K562 (cell line): ENCODE data around the gene MATR3. TPM values are rescaled to one million over a fixed set of nuclear protein-coding genes. Genes with fewer than 3 reads are reported as not detected.

Experiments used
- BDP1 ChIP-seq: IDR thresholded peaks from 3 replicates; pipeline ENCODE4 v1.6.1; 2011; ENCODE audit not compliant: insufficient read length, insufficient read depth
- GABPB1 ChIP-seq: sonication (generic); formaldehyde crosslinking; IDR thresholded peaks from 2 replicates; pipeline ENCODE4 v1.8.0; 2022; ENCODE audit warnings: mild to moderate bottlenecking, missing genetic modification reagents
- MCM3 ChIP-seq: fragments of 450-650 bp; IDR thresholded peaks from 2 replicates; pipeline ENCODE4 v1.6.1; 2016
- RBM14 ChIP-seq: fragments of 200-400 bp; formaldehyde crosslinking; IDR thresholded peaks from 2 replicates; pipeline ENCODE4 v1.6.1; 2018; ENCODE audit warnings: low read depth, mild to moderate bottlenecking, low read length, moderate library complexity, borderline replicate concordance; ENCODE audit not compliant: insufficient read depth
- SAP30 ChIP-seq: fragments of 200-600 bp; sonication (generic); IDR thresholded peaks from 2 replicates; pipeline ENCODE4 v1.6.1; 2012; ENCODE audit warnings: borderline replicate concordance, low read depth, mild to moderate bottlenecking, moderate library complexity, low read length, control low read depth, inconsistent platforms; ENCODE audit not compliant: insufficient read depth, poor library complexity, severe bottlenecking
- SRF ChIP-seq, 2 experiments: fragments of 250-450, 450-650 bp in 1 of 2; sonication (Bioruptor Pico) in 1 of 2; sonication (generic) in 1 of 2; formaldehyde crosslinking; IDR thresholded peaks; 2 replicates each; pipeline versions ENCODE4 v1.5.0 to v1.5.1; 2020 to 2022; ENCODE audit warnings: mild to moderate bottlenecking in 1 of 2, missing genetic modification reagents in 1 of 2
- U2AF1 ChIP-seq: fragments of 200-400 bp; formaldehyde crosslinking; optimal IDR thresholded peaks from 2 replicates; pipeline ENCODE3; 2017; ENCODE audit warnings: mild to moderate bottlenecking, low read depth, low read length, moderate library complexity
- ZBTB7A ChIP-seq: IDR thresholded peaks from 2 replicates; pipeline ENCODE4 v1.6.1; 2011; ENCODE audit warnings: low read depth, mild to moderate bottlenecking, low read length, moderate library complexity, borderline replicate concordance; ENCODE audit not compliant: control insufficient read depth
- ZNF124 ChIP-seq: sonication (generic); formaldehyde crosslinking; IDR thresholded peaks from 2 replicates; pipeline ENCODE4 v1.8.1; 2022; ENCODE audit warnings: missing genetic modification reagents
- ZNF311 ChIP-seq: fragments of 250-450 bp; sonication (Bioruptor Pico); IDR thresholded peaks from 2 replicates; pipeline ENCODE4 v1.4.0; 2020; ENCODE audit warnings: mild to moderate bottlenecking, moderate library complexity
- ZNF436 ChIP-seq: fragments of 250-450, 450-650 bp; sonication (Bioruptor Pico); formaldehyde crosslinking; IDR thresholded peaks from 2 replicates; pipeline ENCODE4 v1.7.0; 2020; ENCODE audit warnings: mild to moderate bottlenecking
- polyA plus RNA-seq, 8 experiments: library from polyadenylated mRNA; depleted of rRNA in 4 of 8; stranded (reverse) in 5 of 8; unstranded in 3 of 8; fragments of >200 nt; fragmentation: Nextera tagmentation in 2 of 8; fragmentation: Illumina TruSeq in 1 of 8; extraction: Ambion mirVana in 2 of 8; extraction: Trizol in 1 of 8; gene quantifications; 2 replicates each; pipeline versions ENCODE4 v1.2.1 to v1.2.3, GENCODE V29; 2011 to 2014; ENCODE audit warnings: inconsistent platforms in 1 of 8, missing spikeins in 1 of 8
- total RNA-seq, 7 experiments: library from RNA; depleted of rRNA in 6 of 7; stranded (reverse); fragments of >200 nt in 6 of 7; fragmentation: Illumina TruSeq in 2 of 7; extraction: Trizol in 2 of 7; gene quantifications; 2 replicates each; pipeline versions ENCODE4 v1.2.1 to v1.2.3, GENCODE V29; 2011 to 2021; ENCODE audit warnings: low replicate concordance in 1 of 7
- TF ChIP-seq, protein P1 (sequence below): fragments of 250-450 bp; sonication (Bioruptor Pico); IDR thresholded peaks from 2 replicates; pipeline ENCODE4 v1.4.0; 2020; ENCODE audit warnings: mild to moderate bottlenecking
- TF ChIP-seq, protein P2 (sequence below): fragments of 450-650 bp; formaldehyde crosslinking; IDR thresholded peaks from 2 replicates; pipeline ENCODE4 v1.4.0; 2022; ENCODE audit warnings: missing genetic modification characterization
- TF ChIP-seq, protein P3 (sequence below), 2 experiments: fragments of 200-800 bp in 1 of 2; sonication (Bioruptor generic) in 1 of 2; sonication (generic) in 1 of 2; formaldehyde crosslinking in 1 of 2; IDR thresholded peaks in 1 of 2; conservative IDR thresholded peaks in 1 of 2; 2 replicates each; pipeline versions ENCODE4 v1.5.0 to v1.6.1; 2016 to 2020; ENCODE audit warnings: missing compliant biosample characterization in 1 of 2, missing genetic modification characterization in 1 of 2, missing genetic modification reagents in 1 of 2

Gene MATR3
- total and polyA plus RNA-seq, 9 of the 15 experiments (the other 6 are each of a cell fraction or from before 2014, with no cell fraction given) = 150 to 425 (median 263) TPM

DNA sequence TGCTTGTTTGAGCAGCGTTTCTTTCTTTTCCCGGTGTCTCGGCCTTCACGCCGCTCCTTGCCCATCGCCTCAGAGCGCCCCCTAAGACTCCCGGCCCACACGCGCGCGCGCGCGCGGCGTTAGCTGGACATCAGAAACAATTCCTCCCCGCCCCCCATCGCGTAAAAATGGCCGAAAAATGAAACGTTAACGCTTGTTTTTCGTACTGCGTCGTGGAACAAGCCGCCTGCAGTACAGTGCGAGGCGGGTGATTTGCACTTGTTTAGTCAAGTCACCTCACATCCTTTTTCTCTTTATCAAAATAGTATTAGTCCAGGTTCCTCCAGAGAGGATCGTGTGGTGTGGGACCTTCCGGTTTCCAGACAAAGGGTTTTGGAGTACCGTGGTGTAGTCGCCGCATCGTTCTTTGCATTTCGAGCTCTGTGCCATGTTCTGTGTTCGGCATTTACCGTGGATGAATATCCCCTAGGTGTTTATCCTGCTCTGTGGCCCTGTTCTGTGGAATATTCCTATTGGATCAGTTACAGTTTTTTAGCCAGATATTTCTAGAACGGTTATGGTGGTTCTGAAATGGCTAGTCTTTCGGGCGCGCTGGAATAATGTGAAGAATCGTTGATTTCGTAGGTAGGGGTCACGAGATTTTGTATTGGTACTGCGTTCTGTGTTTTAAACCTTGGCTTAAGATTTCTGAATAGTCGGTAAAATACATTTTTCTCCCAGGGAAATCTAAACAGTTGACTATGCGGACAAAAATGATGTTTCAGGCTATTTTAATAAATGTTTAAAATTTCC lies 1.0 kb downstream of the MATR3 start (continued):
- TF ChIP-seq MCM3 (no peak), BDP1 (no peak), ZNF311 (CRISPR knock-in tag) (no peak), ZBTB7A (no peak), SAP30 (no peak), RBM14 (no peak), ZNF436 (CRISPR knock-in tag) (no peak), GABPB1 (peak; percentile 52; the same call in 1 of the 2 replicates), U2AF1 (peak; percentile 5), SRF (CRISPR knock-in tag; IDR thresholded peaks at IDR 0.05) (no peak), ZNF124 (no peak)
- TF ChIP-seq, protein P1, sequence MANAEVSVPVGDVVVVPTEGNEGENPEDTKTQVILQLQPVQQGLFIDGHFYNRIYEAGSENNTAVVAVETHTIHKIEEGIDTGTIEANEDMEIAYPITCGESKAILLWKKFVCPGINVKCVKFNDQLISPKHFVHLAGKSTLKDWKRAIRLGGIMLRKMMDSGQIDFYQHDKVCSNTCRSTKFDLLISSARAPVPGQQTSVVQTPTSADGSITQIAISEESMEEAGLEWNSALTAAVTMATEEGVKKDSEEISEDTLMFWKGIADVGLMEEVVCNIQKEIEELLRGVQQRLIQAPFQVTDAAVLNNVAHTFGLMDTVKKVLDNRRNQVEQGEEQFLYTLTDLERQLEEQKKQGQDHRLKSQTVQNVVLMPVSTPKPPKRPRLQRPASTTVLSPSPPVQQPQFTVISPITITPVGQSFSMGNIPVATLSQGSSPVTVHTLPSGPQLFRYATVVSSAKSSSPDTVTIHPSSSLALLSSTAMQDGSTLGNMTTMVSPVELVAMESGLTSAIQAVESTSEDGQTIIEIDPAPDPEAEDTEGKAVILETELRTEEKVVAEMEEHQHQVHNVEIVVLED (CRISPR knock-in tag) = peak; percentile 19; the same call in 1 of the 2 replicates
- TF ChIP-seq, protein P2, sequence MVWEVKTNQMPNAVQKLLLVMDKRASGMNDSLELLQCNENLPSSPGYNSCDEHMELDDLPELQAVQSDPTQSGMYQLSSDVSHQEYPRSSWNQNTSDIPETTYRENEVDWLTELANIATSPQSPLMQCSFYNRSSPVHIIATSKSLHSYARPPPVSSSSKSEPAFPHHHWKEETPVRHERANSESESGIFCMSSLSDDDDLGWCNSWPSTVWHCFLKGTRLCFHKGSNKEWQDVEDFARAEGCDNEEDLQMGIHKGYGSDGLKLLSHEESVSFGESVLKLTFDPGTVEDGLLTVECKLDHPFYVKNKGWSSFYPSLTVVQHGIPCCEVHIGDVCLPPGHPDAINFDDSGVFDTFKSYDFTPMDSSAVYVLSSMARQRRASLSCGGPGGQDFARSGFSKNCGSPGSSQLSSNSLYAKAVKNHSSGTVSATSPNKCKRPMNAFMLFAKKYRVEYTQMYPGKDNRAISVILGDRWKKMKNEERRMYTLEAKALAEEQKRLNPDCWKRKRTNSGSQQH (CRISPR knock-in tag) = no peak
- TF ChIP-seq, protein P3, sequence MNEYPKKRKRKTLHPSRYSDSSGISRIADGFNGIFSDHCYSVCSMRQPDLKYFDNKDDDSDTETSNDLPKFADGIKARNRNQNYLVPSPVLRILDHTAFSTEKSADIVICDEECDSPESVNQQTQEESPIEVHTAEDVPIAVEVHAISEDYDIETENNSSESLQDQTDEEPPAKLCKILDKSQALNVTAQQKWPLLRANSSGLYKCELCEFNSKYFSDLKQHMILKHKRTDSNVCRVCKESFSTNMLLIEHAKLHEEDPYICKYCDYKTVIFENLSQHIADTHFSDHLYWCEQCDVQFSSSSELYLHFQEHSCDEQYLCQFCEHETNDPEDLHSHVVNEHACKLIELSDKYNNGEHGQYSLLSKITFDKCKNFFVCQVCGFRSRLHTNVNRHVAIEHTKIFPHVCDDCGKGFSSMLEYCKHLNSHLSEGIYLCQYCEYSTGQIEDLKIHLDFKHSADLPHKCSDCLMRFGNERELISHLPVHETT (CRISPR knock-in tag; conservative IDR thresholded peaks at IDR 0.05 in 1 of 2, IDR thresholded peaks at IDR 0.05 in 1 of 2) = peak in 1 of 2 experiments; percentile 53; a peak in 1 of 4 replicates
